Measurements from ENCODE around the gene ADNP. TPM values are rescaled to one million over a fixed set of nuclear protein-coding genes. Genes with fewer than 3 reads are reported as not detected.
"Not testable (repeated sequence)": the region's sequence is repeated elsewhere in the genome, so short reads cannot be mapped to it uniquely, and the experiment has no call there.

ADNP gene
- total and polyA plus RNA-seq, 3 experiments from 2014 or later = 11.9 to 78.6 (median 78.1) TPM

GRCh38 chr20:50885781-50886180, 45.5 kb downstream of the ADNP start:
- Mint-ChIP-seq H3K4me1 (peaks cover 0 to 20% (median 2%) of the 10 kb centered on the region in 3 donors), H3K27me3 (no peaks in the 10 kb centered on the region), H3K9me3 (no peaks in the 10 kb centered on the region), H3K4me3 (no peak overlapping the region), H3K36me3 (peaks cover 0 to 44% (median 5%) of the 10 kb centered on the region in 3 donors), H3K27ac (peak overlapping the region in 1 of 8 donors; percentile 75)
- H3K9me3 ChIP-seq (ENCODE audit: low read length) = no peaks in the 10 kb centered on the region
- no peak for DNase-seq
- peaks cover 19% of the 10 kb centered on the region for H3K36me3 ChIP-seq (ENCODE audit: insufficient read depth, low read length)
- CTCF ChIA-PET = no interaction called here
- no peak overlapping the region for H3K4me3 ChIP-seq (ENCODE audit: low read length)
- H3K4me1 ChIP-seq (ENCODE audit: insufficient read depth, low read length) = no peaks in the 10 kb centered on the region
- H3K27ac ChIP-seq (ENCODE audit: low read depth, low read length) = no peak overlapping the region
- POLR2A ChIA-PET = interaction anchor here (0.9 kb wide), 1 partner anchor 29 kb away, joined by 3 read pairs; no protein-coding TSS in a partner anchor
- no peaks in the 10 kb centered on the region for H3K27me3 ChIP-seq (ENCODE audit: insufficient read depth, low read length, poor library complexity, severe bottlenecking)

GRCh38 chr20:50885068-50885467, 46.2 kb downstream of the ADNP start:
- no peak overlapping the region for H3K4me3 ChIP-seq (ENCODE audit: low read length)
- no peak for DNase-seq
- Mint-ChIP-seq H3K4me1 (peaks cover 0 to 14% (median 2%) of the 10 kb centered on the region in 3 donors), H3K36me3 (peaks cover 0 to 41% (median 5%) of the 10 kb centered on the region in 3 donors), H3K27ac (peak overlapping the region in 4 of 8 donors; percentile 15 to 75 (median 32)), H3K27me3 (no peaks in the 10 kb centered on the region), H3K9me3 (no peaks in the 10 kb centered on the region), H3K4me3 (no peak overlapping the region)
- H3K27me3 ChIP-seq (ENCODE audit: insufficient read depth, low read length, poor library complexity, severe bottlenecking) = no peaks in the 10 kb centered on the region
- H3K36me3 ChIP-seq (ENCODE audit: insufficient read depth, low read length) = peaks cover 14% of the 10 kb centered on the region
- H3K4me1 ChIP-seq (ENCODE audit: insufficient read depth, low read length) = no peaks in the 10 kb centered on the region
- POLR2A ChIA-PET = interaction anchor here (0.6 to 0.9 kb wide), 2 partner anchors 30 to 84 kb away, joined by 3 read pairs; no protein-coding TSS in a partner anchor
- CTCF ChIA-PET = interaction anchor here (1.0 kb wide), 1 partner anchor 91 kb away, joined by 3 read pairs; no protein-coding TSS in a partner anchor
- no peaks in the 10 kb centered on the region for H3K9me3 ChIP-seq (ENCODE audit: low read length)
- H3K27ac ChIP-seq (ENCODE audit: low read depth, low read length) = no peak overlapping the region

GRCh38 chr20:50883856-50884255, 47.4 kb downstream of the ADNP start:
- H3K36me3 Mint-ChIP-seq = peaks cover 1 to 38% (median 6%) of the 10 kb centered on the region in 3 donors
- no peak for DNase-seq
- no peaks in the 10 kb centered on the region for H3K4me1 ChIP-seq (ENCODE audit: insufficient read depth, low read length)
- H3K9me3 Mint-ChIP-seq = no peaks in the 10 kb centered on the region
- peaks cover 5% of the 10 kb centered on the region for H3K36me3 ChIP-seq (ENCODE audit: insufficient read depth, low read length)
- H3K27me3 Mint-ChIP-seq = no peaks in the 10 kb centered on the region
- peaks cover 0 to 10% (median 4%) of the 10 kb centered on the region in 3 donors for H3K4me1 Mint-ChIP-seq
- ChIA-PET CTCF (no interaction called here), POLR2A (interaction anchor here (0.5 kb wide), 1 partner anchor 93 kb away, joined by 3 read pairs; no protein-coding TSS in a partner anchor)
- no peaks in the 10 kb centered on the region for H3K27me3 ChIP-seq (ENCODE audit: insufficient read depth, low read length, poor library complexity, severe bottlenecking)
- H3K9me3 ChIP-seq (ENCODE audit: low read length) = no peaks in the 10 kb centered on the region
- H3K4me3 Mint-ChIP-seq = no peak overlapping the region
- no peak overlapping the region for H3K27ac ChIP-seq (ENCODE audit: low read depth, low read length)
- H3K27ac Mint-ChIP-seq = peak overlapping the region in 1 of 8 donors; percentile 29
- H3K4me3 ChIP-seq (ENCODE audit: low read length) = no peak overlapping the region

GRCh38 chr20:50881759-50882424, 49.3 kb downstream of the ADNP start:
- not testable (repeated sequence) for H3K27me3 Mint-ChIP-seq

GRCh38 chr20:50879649-50880550, 51.3 kb downstream of the ADNP start:
- ChIA-PET POLR2A (no interaction called here), CTCF (interaction anchor here (0.8 to 1.1 kb wide), 2 partner anchors 10 to 50 kb away, joined by 3 read pairs; no protein-coding TSS in a partner anchor)
- no peak overlapping the region for H3K4me3 ChIP-seq (ENCODE audit: low read length)
- Mint-ChIP-seq H3K36me3 (peaks cover 3 to 48% (median 4%) of the 10 kb centered on the region in 3 donors), H3K27ac (peak overlapping the region in 1 of 8 donors; percentile 79), H3K27me3 (no peaks in the 10 kb centered on the region), H3K9me3 (no peaks in the 10 kb centered on the region), H3K4me1 (peaks cover 0 to 9% (median 4%) of the 10 kb centered on the region in 3 donors), H3K4me3 (no peak overlapping the region)
- no peaks in the 10 kb centered on the region for H3K9me3 ChIP-seq (ENCODE audit: low read length)
- DNase-seq = no peak
- no peaks in the 10 kb centered on the region for H3K36me3 ChIP-seq (ENCODE audit: insufficient read depth, low read length)
- no peak overlapping the region for H3K27ac ChIP-seq (ENCODE audit: low read depth, low read length)
- no peaks in the 10 kb centered on the region for H3K4me1 ChIP-seq (ENCODE audit: insufficient read depth, low read length)
- no peaks in the 10 kb centered on the region for H3K27me3 ChIP-seq (ENCODE audit: insufficient read depth, low read length, poor library complexity, severe bottlenecking)

More at GRCh38 chr20:50881759-50882424, 49.3 kb downstream of the ADNP start:
- not testable (repeated sequence) for H3K4me1 ChIP-seq (ENCODE audit: insufficient read depth, low read length); H3K4me3 ChIP-seq (ENCODE audit: low read length); H3K36me3 ChIP-seq (ENCODE audit: insufficient read depth, low read length); H3K9me3 ChIP-seq (ENCODE audit: low read length); DNase-seq; H3K27me3 ChIP-seq (ENCODE audit: insufficient read depth, low read length, poor library complexity, severe bottlenecking); H3K4me3 Mint-ChIP-seq; H3K9me3 Mint-ChIP-seq; H3K27ac ChIP-seq (ENCODE audit: low read depth, low read length)
- Mint-ChIP-seq H3K36me3 (peaks cover 3 to 38% (median 4%) of the 10 kb centered on the region in 3 donors), H3K27ac (peak overlapping the region in 2 of 8 donors; percentile 29 to 64), H3K4me1 (peaks cover 0 to 10% (median 4%) of the 10 kb centered on the region in 3 donors)
- ChIA-PET POLR2A (interaction anchor here (0.5 kb wide), 1 partner anchor 574 kb away, joined by 3 read pairs; no protein-coding TSS in a partner anchor), CTCF (interaction anchor here (1.3 kb wide), 1 partner anchor 64 kb away, joined by 3 read pairs; no protein-coding TSS in a partner anchor)

GRCh38 chr20:50877232-50877743, 53.9 kb downstream of the ADNP start:
- Histone ChIP-seq H3K4me3 (ENCODE audit: low read length) (no peak overlapping the region), H3K27ac (ENCODE audit: low read depth, low read length) (no peak overlapping the region), H3K9me3 (ENCODE audit: low read length) (no peaks in the 10 kb centered on the region), H3K36me3 (ENCODE audit: insufficient read depth, low read length) (no peaks in the 10 kb centered on the region), H3K27me3 (ENCODE audit: insufficient read depth, low read length, poor library complexity, severe bottlenecking) (no peaks in the 10 kb centered on the region), H3K4me1 (ENCODE audit: insufficient read depth, low read length) (no peaks in the 10 kb centered on the region)
- H3K9me3 Mint-ChIP-seq = no peaks in the 10 kb centered on the region
- peaks cover 0 to 2% (median 0%) of the 10 kb centered on the region in 3 donors for H3K4me1 Mint-ChIP-seq
- POLR2A ChIA-PET = no interaction called here
- DNase-seq = no peak
- H3K27ac Mint-ChIP-seq = no peak overlapping the region
- H3K4me3 Mint-ChIP-seq = no peak overlapping the region
- H3K36me3 Mint-ChIP-seq = peaks cover 2 to 55% (median 3%) of the 10 kb centered on the region in 3 donors
- CTCF ChIA-PET = no interaction called here
- no peaks in the 10 kb centered on the region for H3K27me3 Mint-ChIP-seq

- H3K27me3 Mint-ChIP-seq = no peaks in the 10 kb centered on the region
- no peak overlapping the region for H3K27ac ChIP-seq (ENCODE audit: low read depth, low read length)
- H3K4me3 Mint-ChIP-seq = no peak overlapping the region
- H3K4me3 ChIP-seq (ENCODE audit: low read length) = no peak overlapping the region
- no peaks in the 10 kb centered on the region for H3K27me3 ChIP-seq (ENCODE audit: insufficient read depth, low read length, poor library complexity, severe bottlenecking)
- H3K4me1 ChIP-seq (ENCODE audit: insufficient read depth, low read length) = no peaks in the 10 kb centered on the region
- H3K9me3 Mint-ChIP-seq = no peaks in the 10 kb centered on the region
- H3K36me3 Mint-ChIP-seq = peaks cover 2 to 55% (median 3%) of the 10 kb centered on the region in 3 donors
- no peak for DNase-seq
- no peak overlapping the region for H3K27ac Mint-ChIP-seq
- CTCF ChIA-PET = no interaction called here
- peaks cover 0 to 2% (median 0%) of the 10 kb centered on the region in 3 donors for H3K4me1 Mint-ChIP-seq
- no peaks in the 10 kb centered on the region for H3K36me3 ChIP-seq (ENCODE audit: insufficient read depth, low read length)
- POLR2A ChIA-PET = no interaction called here
- H3K9me3 ChIP-seq (ENCODE audit: low read length) = no peaks in the 10 kb centered on the region
Measured at GRCh38 chr20:50876816-50877215, 54.4 kb downstream of the ADNP start.
